Measurements from ENCODE around the gene PCBP1.

DNA sequence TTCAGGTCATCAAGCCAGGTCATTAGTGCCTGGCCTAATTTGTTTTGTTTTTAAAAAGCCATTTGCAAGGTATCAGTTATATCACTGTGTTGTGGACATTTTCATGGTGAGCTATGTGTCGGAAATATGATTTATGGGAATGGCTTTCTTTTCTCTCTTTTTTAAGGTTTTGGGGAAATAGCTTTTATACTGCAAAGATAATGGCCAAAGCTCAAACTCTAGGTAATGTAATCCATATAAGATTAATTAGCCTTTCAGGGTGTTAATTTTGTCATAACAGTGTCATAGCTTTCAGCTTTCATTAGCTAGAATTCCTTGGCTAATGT, 45.8 kb downstream of the PCBP1 start:
- TF ChIP-seq, protein P1, sequence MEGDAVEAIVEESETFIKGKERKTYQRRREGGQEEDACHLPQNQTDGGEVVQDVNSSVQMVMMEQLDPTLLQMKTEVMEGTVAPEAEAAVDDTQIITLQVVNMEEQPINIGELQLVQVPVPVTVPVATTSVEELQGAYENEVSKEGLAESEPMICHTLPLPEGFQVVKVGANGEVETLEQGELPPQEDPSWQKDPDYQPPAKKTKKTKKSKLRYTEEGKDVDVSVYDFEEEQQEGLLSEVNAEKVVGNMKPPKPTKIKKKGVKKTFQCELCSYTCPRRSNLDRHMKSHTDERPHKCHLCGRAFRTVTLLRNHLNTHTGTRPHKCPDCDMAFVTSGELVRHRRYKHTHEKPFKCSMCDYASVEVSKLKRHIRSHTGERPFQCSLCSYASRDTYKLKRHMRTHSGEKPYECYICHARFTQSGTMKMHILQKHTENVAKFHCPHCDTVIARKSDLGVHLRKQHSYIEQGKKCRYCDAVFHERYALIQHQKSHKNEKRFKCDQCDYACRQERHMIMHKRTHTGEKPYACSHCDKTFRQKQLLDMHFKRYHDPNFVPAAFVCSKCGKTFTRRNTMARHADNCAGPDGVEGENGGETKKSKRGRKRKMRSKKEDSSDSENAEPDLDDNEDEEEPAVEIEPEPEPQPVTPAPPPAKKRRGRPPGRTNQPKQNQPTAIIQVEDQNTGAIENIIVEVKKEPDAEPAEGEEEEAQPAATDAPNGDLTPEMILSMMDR (IDR thresholded peaks at IDR 0.05; ENCODE audit: low read depth, low read length) = no peak
- no peak for TF ChIP-seq POLR2A (IDR thresholded peaks at IDR 0.05; ENCODE audit: extremely low read depth, insufficient read length)
- TF ChIP-seq, protein P2, sequence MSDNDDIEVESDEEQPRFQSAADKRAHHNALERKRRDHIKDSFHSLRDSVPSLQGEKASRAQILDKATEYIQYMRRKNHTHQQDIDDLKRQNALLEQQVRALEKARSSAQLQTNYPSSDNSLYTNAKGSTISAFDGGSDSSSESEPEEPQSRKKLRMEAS (IDR thresholded peaks at IDR 0.05; ENCODE audit: low read depth, low read length) = no peak
- TF ChIP-seq MYC (IDR thresholded peaks at IDR 0.05; ENCODE audit: low read depth, low read length) = 0 out of 2 replicates have a peak, but pooled peaks have one; percentile 0

All from NB4 (cell line).